ENCODE results near the gene STK36. TPM values are rescaled to one million over a fixed set of nuclear protein-coding genes. Genes with fewer than 3 reads are reported as not detected.

The STK36 gene
- total RNA-seq, 1 donor: 25.7 TPM

GRCh38 chr2:218726004-218726574, 54.2 kb downstream of the STK36 start:
- Histone ChIP-seq H3K27me3 (ENCODE audit: insufficient read depth, low read length) (no peaks in the 10 kb centered on the region), H3K4me1 (ENCODE audit: insufficient read depth, low read length) (no peaks in the 10 kb centered on the region), H3K27ac (ENCODE audit: low read depth, low read length) (no peak overlapping the region), H4K20me1 (ENCODE audit: insufficient read depth, low read length) (peaks cover 8% of the 10 kb centered on the region), H3K4me3 (ENCODE audit: insufficient read depth, low read length) (no peak overlapping the region), H3K36me3 (ENCODE audit: insufficient read depth, low read length) (no peaks in the 10 kb centered on the region), H2AFZ (ENCODE audit: low read length) (no peak overlapping the region), H3K9me3 (ENCODE audit: low read depth, low read length) (no peaks in the 10 kb centered on the region), H3K79me2 (ENCODE audit: insufficient read depth, low read length) (peaks cover 68% of the 10 kb centered on the region), H3K4me2 (ENCODE audit: insufficient read depth, low read length) (no peak overlapping the region)
- no peak for DNase-seq (ENCODE audit: insufficient read length, low spot score, missing footprints)
- TF ChIP-seq CTCF (IDR thresholded peaks at IDR 0.05; ENCODE audit: extremely low read depth, low read depth, low read length): no peak

DNA sequence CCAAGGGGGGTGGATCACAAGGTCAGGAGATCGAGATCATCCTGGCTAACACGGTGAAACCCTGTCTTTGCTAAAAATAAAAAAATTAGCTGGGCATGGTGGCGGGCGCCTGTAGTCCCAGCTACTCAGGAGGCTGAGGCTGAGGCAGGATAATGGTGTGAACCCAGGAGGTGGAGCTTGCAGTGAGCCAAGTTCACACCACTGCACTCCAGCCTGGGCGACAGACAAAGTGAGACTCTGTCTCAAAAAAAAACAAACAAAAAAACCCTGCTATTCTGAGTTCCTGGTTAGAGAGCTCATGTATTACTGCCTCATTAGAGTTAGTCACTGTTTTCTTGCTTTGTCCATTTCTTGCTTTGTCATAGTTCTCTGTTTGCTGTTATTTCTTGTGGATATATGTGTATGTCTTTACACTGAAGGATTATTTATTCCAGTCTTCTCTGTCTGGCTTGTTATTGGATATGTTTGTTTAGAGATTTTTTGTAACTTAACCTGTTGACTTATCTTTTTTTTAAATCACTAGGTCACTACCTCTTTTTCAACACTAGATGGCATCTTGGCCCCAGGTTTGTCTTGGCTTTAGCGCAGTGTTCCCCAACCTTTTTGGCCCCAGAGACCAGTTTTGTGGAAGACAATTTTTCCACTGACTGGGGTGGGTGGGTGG, 55.7 kb downstream of the STK36 start:
- Histone ChIP-seq H3K4me1 (ENCODE audit: insufficient read depth, low read length) (peaks cover 10% of the 10 kb centered on the region), H3K4me3 (ENCODE audit: insufficient read depth, low read length) (no peak overlapping the region), H4K20me1 (ENCODE audit: insufficient read depth, low read length) (peaks cover 8% of the 10 kb centered on the region), H3K9me3 (ENCODE audit: low read depth, low read length) (no peaks in the 10 kb centered on the region), H2AFZ (ENCODE audit: low read length) (no peak overlapping the region), H3K4me2 (ENCODE audit: insufficient read depth, low read length) (no peak overlapping the region), H3K36me3 (ENCODE audit: insufficient read depth, low read length) (no peaks in the 10 kb centered on the region), H3K79me2 (ENCODE audit: insufficient read depth, low read length) (peaks cover 58% of the 10 kb centered on the region), H3K27me3 (ENCODE audit: insufficient read depth, low read length) (no peaks in the 10 kb centered on the region), H3K27ac (ENCODE audit: low read depth, low read length) (no peak overlapping the region)
- TF ChIP-seq CTCF (IDR thresholded peaks at IDR 0.05; ENCODE audit: extremely low read depth, low read depth, low read length): peak; percentile 51
- peak; percentile 79 for DNase-seq (ENCODE audit: insufficient read length, low spot score, missing footprints)

- Histone ChIP-seq H2AFZ (ENCODE audit: low read length) (no peak overlapping the region), H3K79me2 (ENCODE audit: insufficient read depth, low read length) (peaks cover 54% of the 10 kb centered on the region), H3K27me3 (ENCODE audit: insufficient read depth, low read length) (no peaks in the 10 kb centered on the region), H4K20me1 (ENCODE audit: insufficient read depth, low read length) (peaks cover 2% of the 10 kb centered on the region), H3K4me2 (ENCODE audit: insufficient read depth, low read length) (no peak overlapping the region), H3K36me3 (ENCODE audit: insufficient read depth, low read length) (no peaks in the 10 kb centered on the region), H3K9me3 (ENCODE audit: low read depth, low read length) (no peaks in the 10 kb centered on the region), H3K4me3 (ENCODE audit: insufficient read depth, low read length) (no peak overlapping the region), H3K27ac (ENCODE audit: low read depth, low read length) (no peak overlapping the region), H3K4me1 (ENCODE audit: insufficient read depth, low read length) (peaks cover 27% of the 10 kb centered on the region)
- no peak for TF ChIP-seq CTCF (IDR thresholded peaks at IDR 0.05; ENCODE audit: extremely low read depth, low read depth, low read length)
- DNase-seq (ENCODE audit: insufficient read length, low spot score, missing footprints): no peak
Measured at GRCh38 chr2:218729640-218730039, 57.8 kb downstream of the STK36 start.

GRCh38 chr2:218732052-218732760, 60.3 kb downstream of the STK36 start:
- peak overlapping the region; percentile 89 for H3K27ac ChIP-seq (ENCODE audit: low read depth, low read length)
- peaks cover 2% of the 10 kb centered on the region for H4K20me1 ChIP-seq (ENCODE audit: insufficient read depth, low read length)
- no peaks in the 10 kb centered on the region for H3K9me3 ChIP-seq (ENCODE audit: low read depth, low read length)
- H3K36me3 ChIP-seq (ENCODE audit: insufficient read depth, low read length): peaks cover 2% of the 10 kb centered on the region
- H3K4me2 ChIP-seq (ENCODE audit: insufficient read depth, low read length): peak overlapping the region; percentile 86
- no peak overlapping the region for H3K4me3 ChIP-seq (ENCODE audit: insufficient read depth, low read length)
- no peak for TF ChIP-seq CTCF (IDR thresholded peaks at IDR 0.05; ENCODE audit: extremely low read depth, low read depth, low read length)
- no peaks in the 10 kb centered on the region for H3K27me3 ChIP-seq (ENCODE audit: insufficient read depth, low read length)
- H3K4me1 ChIP-seq (ENCODE audit: insufficient read depth, low read length): peaks cover 27% of the 10 kb centered on the region
- H3K79me2 ChIP-seq (ENCODE audit: insufficient read depth, low read length): peaks cover 50% of the 10 kb centered on the region
- peak overlapping the region; percentile 4 for H2AFZ ChIP-seq (ENCODE audit: low read length)
- no peak for DNase-seq (ENCODE audit: insufficient read length, low spot score, missing footprints)

Measured in osteoblast (primary cell).